Karpas-422 (cell line): ENCODE measurements around the gene PROM1. TPM values are rescaled to one million over a fixed set of nuclear protein-coding genes. Genes with fewer than 3 reads are reported as not detected.

Experiments
- DNase-seq: peaks from one replicate; pipeline ENCODE4 v3.0.0-alpha.2; 2015
- H2AFZ ChIP-seq: fragments of 200-600 bp; sonication (generic); 2 replicates; pipeline ENCODE4 v1.6.1; 2014; ENCODE audit warnings: antibody characterized with exemption, low read length, mixed read lengths
- H3K27ac ChIP-seq: fragments of 200-600 bp; sonication (generic); 2 replicates; pipeline ENCODE4 v1.5.1; 2014; ENCODE audit warnings: mild to moderate bottlenecking, low read length, moderate library complexity
- H3K27me3 ChIP-seq: fragments of 200-600 bp; sonication (generic); 2 replicates; pipeline ENCODE4 v1.6.1; 2014; ENCODE audit warnings: low read length, mixed read lengths
- H3K36me3 ChIP-seq: fragments of 200-600 bp; sonication (generic); 2 replicates; pipeline ENCODE4 v1.6.1; 2014; ENCODE audit warnings: low read length, mixed read lengths; ENCODE audit not compliant: insufficient read depth
- H3K4me1 ChIP-seq: fragments of 200-600 bp; sonication (generic); 2 replicates; pipeline ENCODE4 v1.6.1; 2014; ENCODE audit warnings: mild to moderate bottlenecking, low read length, mixed read lengths
- H3K4me2 ChIP-seq: fragments of 200-600 bp; sonication (generic); 2 replicates; pipeline ENCODE4 v1.6.1; 2014; ENCODE audit warnings: low read length, low read depth, mild to moderate bottlenecking; ENCODE audit not compliant: poor library complexity, severe bottlenecking
- H3K4me3 ChIP-seq: fragments of 200-600 bp; sonication (generic); 2 replicates; pipeline ENCODE4 v1.5.1; 2014; ENCODE audit warnings: mild to moderate bottlenecking, antibody characterized with exemption, low read length, mixed read lengths
- H3K79me2 ChIP-seq: fragments of 200-600 bp; sonication (generic); 2 replicates; pipeline ENCODE4 v1.6.1; 2014; ENCODE audit warnings: mild to moderate bottlenecking, low read length, mixed read lengths
- H3K9ac ChIP-seq: fragments of 200-600 bp; sonication (generic); 2 replicates; pipeline ENCODE4 v1.6.0; 2014; ENCODE audit warnings: low read length
- H3K9me2 ChIP-seq: fragments of 200-600 bp; sonication (generic), shearing (Covaris generic); replicated peaks from 2 replicates; pipeline ENCODE4 v1.6.0; 2014; ENCODE audit warnings: mild to moderate bottlenecking, low read length, moderate library complexity; ENCODE audit not compliant: insufficient read depth
- H3K9me3 ChIP-seq: fragments of 300-700, 200-600 bp; sonication (generic); 2 replicates; pipeline ENCODE4 v1.6.1; 2014; ENCODE audit warnings: low read length, mixed read lengths
- H4K20me1 ChIP-seq: fragments of 200-600 bp; sonication (generic); 2 replicates; pipeline ENCODE4 v1.6.1; 2014; ENCODE audit warnings: mild to moderate bottlenecking, antibody characterized with exemption, low read length, low read depth; ENCODE audit not compliant: insufficient read depth
- total RNA-seq: library from RNA; depleted of rRNA; stranded (reverse); fragments of >200 nt; shearing (Covaris generic); gene quantifications from 2 replicates; pipeline ENCODE4 v1.2.3, GENCODE V29; 2014; ENCODE audit warnings: low replicate concordance

Gene PROM1
- total RNA-seq, 1 experiment from 2014 or later, result 0.26 TPM

DNA sequence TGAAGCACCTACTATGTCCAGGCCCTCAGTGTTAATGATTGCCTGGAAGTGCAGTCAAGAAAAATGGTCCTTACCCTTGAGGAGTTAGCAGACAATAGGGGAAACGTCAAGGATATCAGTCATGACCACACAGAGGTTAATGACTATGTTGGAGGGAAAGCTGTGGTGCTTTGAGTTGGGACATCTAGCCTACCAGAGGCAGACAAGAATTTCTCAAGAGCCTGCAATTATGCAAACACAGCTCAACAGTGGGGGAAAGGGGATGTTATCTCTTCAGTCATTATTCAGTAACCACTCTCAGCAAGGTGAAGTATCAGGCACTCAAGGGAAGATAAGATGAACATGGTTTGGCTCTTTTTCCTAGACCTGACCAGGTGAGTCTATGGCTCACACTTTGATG lies 138.3 kb downstream of the PROM1 start:
- H2AFZ ChIP-seq, result no peak overlapping the region
- no peaks in the 10 kb centered on the region for H3K4me1 ChIP-seq
- H3K4me3 ChIP-seq, result no peak overlapping the region
- no peaks in the 10 kb centered on the region for H3K36me3 ChIP-seq
- H3K9me3 ChIP-seq, result no peaks in the 10 kb centered on the region
- H3K27me3 ChIP-seq, result no peaks in the 10 kb centered on the region
- H3K27ac ChIP-seq, result no peak overlapping the region
- H3K9ac ChIP-seq, result no peak overlapping the region
- H3K79me2 ChIP-seq, result no peaks in the 10 kb centered on the region
- H3K9me2 ChIP-seq, result no peaks in the 10 kb centered on the region
- H4K20me1 ChIP-seq, result no peaks in the 10 kb centered on the region
- no peak overlapping the region for H3K4me2 ChIP-seq
- DNase-seq, result no peak

DNA sequence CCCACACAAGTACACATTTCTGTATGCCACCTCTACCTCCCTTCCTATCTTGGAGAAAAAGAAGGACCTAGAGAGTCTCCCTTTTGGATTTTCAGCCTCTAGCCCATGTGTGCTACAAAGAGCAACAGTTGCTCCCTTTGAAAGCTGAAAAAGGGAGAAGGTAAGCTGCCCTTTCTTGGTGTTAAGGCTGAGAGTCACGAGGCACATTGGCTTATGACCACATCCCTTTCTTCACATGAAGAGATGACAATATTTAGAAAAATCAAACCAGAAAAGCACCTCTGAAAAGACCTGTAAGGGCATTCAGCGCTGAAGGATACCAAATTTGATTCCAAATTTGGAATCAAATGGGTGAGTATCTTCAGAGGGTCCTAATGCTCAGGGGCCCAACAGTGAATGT lies 138.9 kb downstream of the PROM1 start:
- Histone ChIP-seq H3K4me1 (no peaks in the 10 kb centered on the region), H3K9me2 (no peaks in the 10 kb centered on the region), H3K4me2 (no peak overlapping the region), H3K79me2 (no peaks in the 10 kb centered on the region), H3K27ac (no peak overlapping the region), H3K9ac (no peak overlapping the region), H3K4me3 (no peak overlapping the region), H3K27me3 (no peaks in the 10 kb centered on the region), H3K9me3 (no peaks in the 10 kb centered on the region), H4K20me1 (no peaks in the 10 kb centered on the region), H3K36me3 (no peaks in the 10 kb centered on the region), H2AFZ (no peak overlapping the region)
- no peak for DNase-seq

DNA sequence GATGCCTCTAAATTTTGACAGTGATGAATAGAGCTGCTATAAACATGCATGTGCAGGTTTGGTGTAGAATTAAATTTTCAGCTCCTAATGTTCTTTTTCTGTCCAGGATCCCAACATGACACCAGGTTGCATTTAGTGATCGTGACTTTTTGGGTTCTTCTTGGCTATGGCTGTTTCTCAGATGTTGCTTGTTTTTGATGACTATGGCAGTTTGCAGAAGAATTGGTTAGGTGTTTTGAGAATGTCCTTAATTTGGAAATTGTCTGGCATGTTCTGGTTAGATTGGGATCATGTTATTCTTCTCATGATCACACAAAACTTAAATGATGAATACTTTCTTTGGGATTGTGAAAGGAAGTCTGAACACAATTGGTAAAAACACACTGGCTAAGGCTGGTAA lies 141.5 kb downstream of the PROM1 start:
- H3K4me3 ChIP-seq, result no peak overlapping the region
- H3K9ac ChIP-seq, result no peak overlapping the region
- no peaks in the 10 kb centered on the region for H3K27me3 ChIP-seq
- no peaks in the 10 kb centered on the region for H3K79me2 ChIP-seq
- H3K4me1 ChIP-seq, result no peaks in the 10 kb centered on the region
- no peaks in the 10 kb centered on the region for H3K36me3 ChIP-seq
- DNase-seq, result no peak
- no peak overlapping the region for H2AFZ ChIP-seq
- no peak overlapping the region for H3K4me2 ChIP-seq
- H4K20me1 ChIP-seq, result no peaks in the 10 kb centered on the region
- H3K27ac ChIP-seq, result no peak overlapping the region
- H3K9me2 ChIP-seq, result no peaks in the 10 kb centered on the region
- H3K9me3 ChIP-seq, result no peaks in the 10 kb centered on the region

DNA sequence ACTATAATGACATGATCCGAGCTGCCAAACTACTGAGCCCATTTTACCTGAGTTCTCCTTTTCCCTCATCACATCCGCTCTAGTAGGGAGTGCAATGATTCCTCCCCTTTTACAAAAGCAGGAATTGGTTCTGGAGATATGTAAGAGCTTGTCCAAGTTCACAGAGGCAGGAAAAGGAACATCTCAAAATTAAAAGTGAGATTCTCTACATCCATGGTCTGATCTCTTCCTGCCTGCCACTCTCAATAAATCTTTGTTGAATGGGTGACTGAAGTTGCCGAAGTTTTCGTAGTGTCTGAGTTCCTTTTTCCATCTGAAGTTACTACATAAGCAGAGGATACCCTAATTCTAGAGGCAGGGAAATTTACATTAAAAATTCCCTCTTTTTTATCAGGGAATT lies 145.2 kb downstream of the PROM1 start, which contains the start of gene FGFBP1:
Gene FGFBP1 (minus strand): TSS at position 101 of the 400 bp plus-strand sequence. CDS start 2,108 bp downstream, outside the sequence.
- H4K20me1 ChIP-seq, result no peaks in the 10 kb centered on the region
- no peaks in the 10 kb centered on the region for H3K79me2 ChIP-seq
- no peak within 1 kb of the TSS for H3K9ac ChIP-seq
- no peak for DNase-seq
- H3K4me2 ChIP-seq, result no peak within 1 kb of the TSS
- no peak within 1 kb of the TSS for H2AFZ ChIP-seq
- H3K27ac ChIP-seq, result no peak within 1 kb of the TSS
- no peak within 1 kb of the TSS for H3K4me3 ChIP-seq
- H3K9me2 ChIP-seq, result no peaks in the 10 kb centered on the region
- H3K4me1 ChIP-seq, result no peaks in the 10 kb centered on the region
- no peaks in the 10 kb centered on the region for H3K27me3 ChIP-seq
- H3K36me3 ChIP-seq, result no peaks in the 10 kb centered on the region
- H3K9me3 ChIP-seq, result no peaks in the 10 kb centered on the region

DNA sequence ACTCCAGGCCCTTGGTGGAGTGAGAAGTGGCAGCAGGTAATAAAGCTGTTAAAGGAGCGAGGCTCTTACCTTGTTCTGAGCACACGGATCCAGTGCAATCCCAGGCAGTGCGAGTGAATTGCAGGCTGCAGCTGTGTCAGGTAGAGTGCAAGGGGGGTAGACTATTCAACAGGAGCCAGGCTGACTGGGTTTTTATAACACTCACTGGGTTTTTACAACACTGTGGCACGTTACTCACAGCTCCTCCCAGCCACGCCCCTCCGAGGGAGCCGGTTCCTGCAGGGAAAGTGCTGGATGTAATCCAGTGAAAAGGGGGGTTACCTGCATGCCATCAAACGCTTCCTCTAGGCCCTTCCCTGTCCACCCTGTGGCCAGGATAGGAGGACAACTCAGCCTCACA lies 145.6 kb downstream of the PROM1 start:
- Histone ChIP-seq H3K4me1 (no peaks in the 10 kb centered on the region), H2AFZ (no peak overlapping the region), H3K9ac (no peak overlapping the region), H3K79me2 (no peaks in the 10 kb centered on the region), H3K4me2 (no peak overlapping the region), H3K36me3 (no peaks in the 10 kb centered on the region), H4K20me1 (no peaks in the 10 kb centered on the region), H3K27ac (no peak overlapping the region), H3K9me2 (no peaks in the 10 kb centered on the region), H3K4me3 (no peak overlapping the region), H3K9me3 (no peaks in the 10 kb centered on the region), H3K27me3 (no peaks in the 10 kb centered on the region)
- DNase-seq, result no peak

DNA sequence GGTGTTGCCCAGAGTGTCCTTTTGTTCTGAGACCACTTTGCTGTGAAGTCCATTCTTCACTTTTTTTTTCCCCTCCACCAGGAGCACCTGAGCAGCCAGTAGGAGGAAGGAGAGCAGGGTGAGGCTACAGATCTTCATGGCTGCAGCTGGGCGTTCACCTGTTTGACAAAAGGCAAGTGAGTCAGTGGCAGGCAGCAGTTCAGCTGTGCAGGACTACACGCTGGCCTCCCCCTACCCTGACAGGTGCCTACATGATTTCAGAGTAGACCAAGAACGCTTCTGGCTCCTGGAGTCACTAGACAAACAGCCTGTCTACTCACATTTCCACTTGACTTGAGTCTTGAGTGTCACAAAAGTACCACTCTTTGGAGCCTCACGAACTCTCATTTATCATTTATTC lies 147.3 kb downstream of the PROM1 start:
- no peaks in the 10 kb centered on the region for H4K20me1 ChIP-seq
- 0 out of 2 replicates have a peak, but pooled peaks cover 2% of the 10 kb centered on the region for H3K4me1 ChIP-seq
- H3K9me3 ChIP-seq, result no peaks in the 10 kb centered on the region
- no peak overlapping the region for H3K9ac ChIP-seq
- no peaks in the 10 kb centered on the region for H3K79me2 ChIP-seq
- no peak overlapping the region for H3K27ac ChIP-seq
- H2AFZ ChIP-seq, result no peak overlapping the region
- H3K4me3 ChIP-seq, result no peak overlapping the region
- H3K36me3 ChIP-seq, result no peaks in the 10 kb centered on the region
- no peak for DNase-seq
- no peaks in the 10 kb centered on the region for H3K27me3 ChIP-seq
- H3K9me2 ChIP-seq, result no peaks in the 10 kb centered on the region
- H3K4me2 ChIP-seq, result no peak overlapping the region

DNA sequence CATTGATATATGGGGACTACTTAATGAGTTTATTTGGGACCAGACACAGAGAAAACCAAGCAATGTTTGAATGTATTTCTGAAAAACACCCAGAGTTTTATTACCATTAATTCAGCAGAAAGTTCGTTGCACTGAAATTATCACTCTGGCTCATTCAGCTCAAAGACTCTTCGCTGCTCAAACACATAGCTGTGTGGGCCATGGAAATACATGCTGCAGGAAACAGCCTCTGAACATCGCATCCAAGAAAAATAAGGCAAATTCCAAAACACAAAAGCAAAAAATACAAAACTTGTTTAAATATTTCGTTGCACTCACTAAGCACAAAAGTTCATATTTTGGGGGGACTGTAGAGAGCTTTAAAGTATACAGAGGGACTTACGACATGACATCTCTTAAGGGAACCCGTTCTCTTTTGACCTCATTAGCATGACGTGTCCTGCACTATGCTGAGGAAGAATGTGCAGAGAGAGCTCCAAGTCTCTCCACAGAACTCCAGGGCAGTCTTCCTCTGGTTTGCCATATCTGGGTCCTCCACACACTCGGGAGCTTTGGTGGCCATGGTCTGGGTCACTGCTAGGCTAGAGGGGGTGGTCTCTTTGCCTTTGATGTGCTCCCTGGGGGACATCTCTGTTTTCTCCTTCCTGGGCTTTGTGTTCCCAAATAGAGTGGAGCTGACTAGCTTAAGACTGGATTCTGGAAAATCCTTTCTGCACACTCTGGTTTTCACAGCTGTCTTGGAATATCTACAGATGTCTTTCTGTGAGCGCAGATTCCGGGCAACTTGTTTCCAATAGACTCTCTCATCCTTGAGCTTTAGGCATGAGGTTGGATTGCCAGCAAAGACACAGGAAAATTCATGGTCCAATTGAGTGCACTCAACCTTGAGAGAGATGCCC lies 148.1 kb downstream of the PROM1 start:
- no peaks in the 10 kb centered on the region for H4K20me1 ChIP-seq
- H3K27me3 ChIP-seq, result no peaks in the 10 kb centered on the region
- H3K27ac ChIP-seq, result no peak overlapping the region
- no peak overlapping the region for H2AFZ ChIP-seq
- H3K36me3 ChIP-seq, result no peaks in the 10 kb centered on the region
- H3K4me1 ChIP-seq, result peaks cover 4% of the 10 kb centered on the region
- DNase-seq, result no peak
- H3K4me2 ChIP-seq, result no peak overlapping the region
- no peaks in the 10 kb centered on the region for H3K9me3 ChIP-seq
- H3K4me3 ChIP-seq, result no peak overlapping the region
- no peak overlapping the region for H3K9ac ChIP-seq
- no peaks in the 10 kb centered on the region for H3K79me2 ChIP-seq
- no peaks in the 10 kb centered on the region for H3K9me2 ChIP-seq

DNA sequence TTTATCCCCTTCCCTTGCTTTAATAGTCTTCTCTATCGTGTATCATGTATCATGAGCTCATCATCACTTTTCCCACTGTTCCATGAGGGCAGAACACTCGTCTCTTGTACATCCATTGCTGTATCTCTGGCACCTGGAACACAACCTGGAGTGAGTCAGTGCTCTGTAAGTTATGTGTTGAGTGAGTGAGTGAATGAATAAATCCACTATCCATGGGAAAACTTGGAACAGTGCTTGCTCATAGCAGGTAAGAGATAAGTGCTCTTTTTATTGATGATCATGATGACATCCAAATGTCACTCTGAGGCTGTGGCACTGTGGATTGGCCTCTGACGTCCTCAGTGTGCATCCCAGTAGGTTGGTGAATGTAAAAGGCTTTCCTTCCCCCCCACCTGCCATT lies 149.6 kb downstream of the PROM1 start:
- no peak overlapping the region for H3K4me2 ChIP-seq
- no peak overlapping the region for H2AFZ ChIP-seq
- no peaks in the 10 kb centered on the region for H3K36me3 ChIP-seq
- peaks cover 16% of the 10 kb centered on the region for H3K4me1 ChIP-seq
- H3K4me3 ChIP-seq, result no peak overlapping the region
- no peaks in the 10 kb centered on the region for H3K9me2 ChIP-seq
- H4K20me1 ChIP-seq, result no peaks in the 10 kb centered on the region
- H3K9ac ChIP-seq, result no peak overlapping the region
- no peaks in the 10 kb centered on the region for H3K27me3 ChIP-seq
- no peaks in the 10 kb centered on the region for H3K79me2 ChIP-seq
- no peak overlapping the region for H3K27ac ChIP-seq
- no peaks in the 10 kb centered on the region for H3K9me3 ChIP-seq
- no peak for DNase-seq
